HEK293T (cell line): Measurements from ENCODE around the gene LRFN5.

ENCODE experiments used
- ARNT ChIP-seq: fragments of 450-650 bp; IDR thresholded peaks from 2 replicates; pipeline ENCODE4 v1.6.1; 2017; ENCODE audit warnings: mild to moderate bottlenecking
- FOXK2 ChIP-seq: fragments of 450-650 bp; IDR thresholded peaks from 2 replicates; pipeline ENCODE4 v1.6.1; 2016; ENCODE audit warnings: mild to moderate bottlenecking
- FOXM1 ChIP-seq: fragments of 450-650 bp; IDR thresholded peaks from 2 replicates; pipeline ENCODE4 v1.6.1; 2017; ENCODE audit warnings: mild to moderate bottlenecking, borderline replicate concordance
- SP1 ChIP-seq: fragments of 450-650 bp; IDR thresholded peaks from 2 replicates; pipeline ENCODE4 v1.6.1; 2017
- TARDBP ChIP-seq: fragments of 450-650 bp; IDR thresholded peaks from 2 replicates; pipeline ENCODE4 v1.6.1; 2016

GRCh38 chr14:41817626-41818025, 210.9 kb downstream of the LRFN5 start:
- TF ChIP-seq ARNT (no peak), FOXM1 (no peak), SP1 (no peak), TARDBP (no peak), FOXK2 (no peak)
